GM06990 (cell line): ENCODE measurements around the gene HDLBP.

Experiments
- DNase-seq: peaks from one replicate; pipeline ENCODE4 v3.0.0-alpha.2; 2011; ENCODE audit not compliant: insufficient read length; ENCODE audit errors: extremely low read depth
- H3K27me3 ChIP-seq: replicated peaks from 2 replicates; pipeline ENCODE4 v1.6.0; 2011; ENCODE audit warnings: low read length; ENCODE audit not compliant: control insufficient read depth, insufficient read depth
- H3K36me3 ChIP-seq: 2 replicates; pipeline ENCODE4 v1.5.1; 2011; ENCODE audit warnings: low read length; ENCODE audit not compliant: control insufficient read depth, insufficient read depth
- H3K4me3 ChIP-seq: replicated peaks from 2 replicates; pipeline ENCODE4 v1.5.1; 2011; ENCODE audit warnings: low read depth, mild to moderate bottlenecking, control low read depth, low read length
- CTCF ChIP-seq: IDR thresholded peaks from 2 replicates; pipeline ENCODE4 v1.5.1; 2011; ENCODE audit warnings: low read length, control low read depth, mild to moderate bottlenecking, inconsistent platforms; ENCODE audit not compliant: insufficient read depth, poor library complexity, severe bottlenecking

The HDLBP gene

GRCh38 chr2:241249654-241250053 lies 65.8 kb downstream of the HDLBP start:
- TF ChIP-seq CTCF: no peak
- Histone ChIP-seq H3K27me3 (no peaks in the 10 kb centered on the region), H3K36me3 (peaks cover 64% of the 10 kb centered on the region), H3K4me3 (no peak overlapping the region)
- no peak for DNase-seq

- H3K36me3 ChIP-seq: peaks cover 66% of the 10 kb centered on the region
- DNase-seq: no peak
- H3K27me3 ChIP-seq: no peaks in the 10 kb centered on the region
- H3K4me3 ChIP-seq: no peak overlapping the region
- no peak for TF ChIP-seq CTCF
These were observed 66.6 kb downstream of the HDLBP start for GRCh38 chr2:241248897-241249296.

GRCh38 chr2:241248289-241248688 lies 67.2 kb downstream of the HDLBP start:
- Histone ChIP-seq H3K36me3 (peaks cover 65% of the 10 kb centered on the region), H3K27me3 (no peaks in the 10 kb centered on the region), H3K4me3 (no peak overlapping the region)
- DNase-seq: no peak
- no peak for TF ChIP-seq CTCF

- no peak for TF ChIP-seq CTCF
- Histone ChIP-seq H3K36me3 (peaks cover 57% of the 10 kb centered on the region), H3K27me3 (no peaks in the 10 kb centered on the region), H3K4me3 (no peak overlapping the region)
- DNase-seq: no peak
These were observed 71.1 kb downstream of the HDLBP start for GRCh38 chr2:241244368-241244767.

GRCh38 chr2:241242306-241242705 lies 73.2 kb downstream of the HDLBP start:
- no peak for TF ChIP-seq CTCF
- peaks cover 54% of the 10 kb centered on the region for H3K36me3 ChIP-seq
- no peaks in the 10 kb centered on the region for H3K27me3 ChIP-seq
- no peak overlapping the region for H3K4me3 ChIP-seq
- DNase-seq: no peak

GRCh38 chr2:241241669-241242068 lies 73.8 kb downstream of the HDLBP start:
- no peak for TF ChIP-seq CTCF
- H3K36me3 ChIP-seq: peaks cover 53% of the 10 kb centered on the region
- no peak overlapping the region for H3K4me3 ChIP-seq
- DNase-seq: no peak
- H3K27me3 ChIP-seq: no peaks in the 10 kb centered on the region
